RKO (cell line): Measurements from ENCODE around the gene SI.
"Not testable (repeated sequence)": the region's sequence is repeated elsewhere in the genome, so short reads cannot be mapped to it uniquely, and the experiment has no call there.

Experiments
- DNase-seq: peaks from one replicate; pipeline ENCODE4 v3.0.0-alpha.2; 2016; ENCODE audit warnings: low spot score

Gene SI

GRCh38 chr3:165078293-165078692 lies at the start of gene SI:
Gene SI, minus strand, starts transcription at chr3:165078496. Its CDS starts 2,484 bp downstream, at chr3:165076012.
- no peak for DNase-seq

GRCh38 chr3:165125836-165126235 lies 47.5 kb upstream of the SI start:
- DNase-seq = no peak

GRCh38 chr3:165111401-165111800 lies 33.1 kb upstream of the SI start:
- no peak for DNase-seq

GRCh38 chr3:165103616-165104015 lies 25.3 kb upstream of the SI start:
- DNase-seq = peak; percentile 46

- DNase-seq = no peak
Observed at GRCh38 chr3:165082650-165083049, 4.4 kb upstream of the SI start.

GRCh38 chr3:165081183-165081582 lies 2.9 kb upstream of the SI start:
- DNase-seq = no peak

GRCh38 chr3:165075695-165076094 lies 2.6 kb downstream of the SI start:
- no peak for DNase-seq

- DNase-seq = no peak
Observed at GRCh38 chr3:165070682-165071081, 7.6 kb downstream of the SI start.

- DNase-seq = no peak
Observed at GRCh38 chr3:165056510-165056909, 21.8 kb downstream of the SI start.

GRCh38 chr3:165040186-165040585 lies 38.1 kb downstream of the SI start:
- DNase-seq = no peak

GRCh38 chr3:165011557-165011956 lies 66.7 kb downstream of the SI start:
- no peak for DNase-seq

GRCh38 chr3:164984947-164985346 lies 93.3 kb downstream of the SI start:
- DNase-seq = no peak

GRCh38 chr3:164962610-164963009 lies 115.7 kb downstream of the SI start:
- DNase-seq = no peak

- DNase-seq = no peak
Observed at GRCh38 chr3:164952966-164953365, 125.3 kb downstream of the SI start.

- not testable (repeated sequence) for DNase-seq
Observed at GRCh38 chr3:164951403-164951802, 126.9 kb downstream of the SI start.

- peak; percentile 32 for DNase-seq
Observed at GRCh38 chr3:164940745-164941144, 137.6 kb downstream of the SI start.

- DNase-seq = no peak
Observed at GRCh38 chr3:164929642-164930041, 148.7 kb downstream of the SI start.
